HL-60 (cell line): Measurements from ENCODE around the gene CHCHD6.

ENCODE experiments used
- DNase-seq, 2 experiments: peaks; one replicate each; pipeline ENCODE4 v3.0.0-alpha.2; 2010 to 2020; ENCODE audit warnings: low read depth in 1 of 2, low spot score in 1 of 2
- H3K27ac ChIP-seq: fragments of 250-450 bp; sonication (Bioruptor Pico); replicated peaks from 2 replicates; pipeline ENCODE4 v1.5.1; 2020; ENCODE audit warnings: mild to moderate bottlenecking, moderate library complexity
- H3K27me3 ChIP-seq: fragments of 250-450 bp; sonication (Bioruptor Pico); 2 replicates; pipeline ENCODE4 v1.5.1; 2021; ENCODE audit warnings: mild to moderate bottlenecking, moderate library complexity; ENCODE audit not compliant: insufficient read depth, poor library complexity, severe bottlenecking
- H3K4me3 ChIP-seq: replicated peaks from 2 replicates; pipeline ENCODE4 v1.5.1; 2011; ENCODE audit warnings: mild to moderate bottlenecking, control low read depth, low read length; ENCODE audit not compliant: insufficient read depth
- CTCF ChIP-seq: IDR thresholded peaks from one replicate; pipeline ENCODE4 v1.5.1; 2011; ENCODE audit warnings: low read length, control low read depth, inconsistent platforms; ENCODE audit not compliant: insufficient read depth
- GABPA ChIP-seq: IDR thresholded peaks from 2 replicates; pipeline ENCODE4 v1.6.1; 2012; ENCODE audit warnings: low read depth
- POLR2AphosphoS5 ChIP-seq: IDR thresholded peaks from 2 replicates; pipeline ENCODE4 v1.6.1; 2012; ENCODE audit warnings: low read depth
- REST ChIP-seq: IDR thresholded peaks from 2 replicates; pipeline ENCODE4 v1.6.1; 2012; ENCODE audit warnings: low read depth; ENCODE audit not compliant: insufficient replicate concordance
- SPI1 ChIP-seq: IDR thresholded peaks from 2 replicates; pipeline ENCODE4 v1.6.1; 2012; ENCODE audit warnings: low read depth, mild to moderate bottlenecking, borderline replicate concordance

CHCHD6 gene

GRCh38 chr3:126959921-126960603 lies 256.0 kb downstream of the CHCHD6 start:
- Histone ChIP-seq H3K27ac (no peak overlapping the region), H3K27me3 (no peaks in the 10 kb centered on the region), H3K4me3 (no peak overlapping the region)
- TF ChIP-seq SPI1 (no peak), REST (no peak), POLR2AphosphoS5 (no peak), GABPA (no peak), CTCF (no peak)
- no peak for DNase-seq

GRCh38 chr3:126960604-126960995 lies 256.6 kb downstream of the CHCHD6 start:
- Histone ChIP-seq H3K4me3 (no peak overlapping the region), H3K27me3 (no peaks in the 10 kb centered on the region), H3K27ac (no peak overlapping the region)
- no peak for DNase-seq
- no peak for TF ChIP-seq SPI1
- TF ChIP-seq CTCF = no peak
- no peak for TF ChIP-seq GABPA
- no peak for TF ChIP-seq REST
- TF ChIP-seq POLR2AphosphoS5 = no peak

GRCh38 chr3:126961191-126961790 lies 257.3 kb downstream of the CHCHD6 start:
- TF ChIP-seq REST (no peak), SPI1 (no peak), GABPA (no peak), POLR2AphosphoS5 (no peak), CTCF (no peak)
- Histone ChIP-seq H3K4me3 (no peak overlapping the region), H3K27ac (no peak overlapping the region), H3K27me3 (no peaks in the 10 kb centered on the region)
- DNase-seq = no peak
